ENCODE measurements around the gene SLC6A3. TPM values are rescaled to one million over a fixed set of nuclear protein-coding genes. Genes with fewer than 3 reads are reported as not detected.
"Not testable (repeated sequence)": the region's sequence is repeated elsewhere in the genome, so short reads cannot be mapped to it uniquely, and the experiment has no call there.

The SLC6A3 gene
- total RNA-seq, 4 donors from 2014 or later: 0.16 TPM; not detected in 3

GRCh38 chr5:1375871-1376810 is 69.1 kb downstream of the SLC6A3 start:
- 71% methylated on average over 23 of the region's 23 CpGs for WGBS
- peaks cover 22% of the 10 kb centered on the region for H3K27me3 ChIP-seq
- H3K27ac ChIP-seq: no peak overlapping the region
- H3K4me1 ChIP-seq: peaks cover 10% of the 10 kb centered on the region
- no peaks in the 10 kb centered on the region for H3K36me3 ChIP-seq
- TF ChIP-seq POLR2A (IDR thresholded peaks at IDR 0.05): no peak
- TF ChIP-seq EP300 (IDR thresholded peaks at IDR 0.05): no peak
- no peak for TF ChIP-seq CTCF (IDR thresholded peaks at IDR 0.05)
- no peak for TF ChIP-seq POLR2AphosphoS5 (IDR thresholded peaks at IDR 0.05)
- no peaks in the 10 kb centered on the region for H3K9me3 ChIP-seq
- DNase-seq (ENCODE audit: low spot score in 2 of 2): peak in 1 of 2 donors; percentile 38
- H3K4me3 ChIP-seq: no peak overlapping the region

- H3K27ac ChIP-seq: no peak overlapping the region
- no peak for TF ChIP-seq EP300 (IDR thresholded peaks at IDR 0.05)
- no peak for TF ChIP-seq POLR2A (IDR thresholded peaks at IDR 0.05)
- no peak for DNase-seq (ENCODE audit: low spot score in 2 of 2)
- H3K9me3 ChIP-seq: no peaks in the 10 kb centered on the region
- H3K36me3 ChIP-seq: no peaks in the 10 kb centered on the region
- peaks cover 13% of the 10 kb centered on the region for H3K27me3 ChIP-seq
- WGBS: 38% methylated on average over 5 of the region's 6 CpGs
- H3K4me1 ChIP-seq: no peaks in the 10 kb centered on the region
- H3K4me3 ChIP-seq: no peak overlapping the region
Measured at GRCh38 chr5:1374679-1375055, 70.6 kb downstream of the SLC6A3 start.

GRCh38 chr5:1374030-1374678 is 71.1 kb downstream of the SLC6A3 start:
- Histone ChIP-seq H3K36me3 (no peaks in the 10 kb centered on the region), H3K27ac (no peak overlapping the region), H3K9me3 (no peaks in the 10 kb centered on the region), H3K4me3 (no peak overlapping the region), H3K4me1 (no peaks in the 10 kb centered on the region), H3K27me3 (peaks cover 11% of the 10 kb centered on the region)
- TF ChIP-seq POLR2AphosphoS5 (IDR thresholded peaks at IDR 0.05): no peak
- TF ChIP-seq CTCF (IDR thresholded peaks at IDR 0.05): no peak
- no peak for TF ChIP-seq EP300 (IDR thresholded peaks at IDR 0.05)
- TF ChIP-seq POLR2A (IDR thresholded peaks at IDR 0.05): no peak
- DNase-seq (ENCODE audit: low spot score in 2 of 2): no peak
- whole genome bisulfite sequencing: 71% methylated on average over 9 of the region's 9 CpGs

GRCh38 chr5:1371972-1372342 is 73.3 kb downstream of the SLC6A3 start:
- H3K9me3 ChIP-seq; H3K4me1 ChIP-seq; H3K4me3 ChIP-seq; H3K36me3 ChIP-seq; H3K27ac ChIP-seq; DNase-seq (ENCODE audit: low spot score in 2 of 2): not testable (repeated sequence)
- peaks cover 16% of the 10 kb centered on the region for H3K27me3 ChIP-seq
- 93% methylated on average over 4 of the region's 4 CpGs for WGBS

- H3K4me1 ChIP-seq: no peaks in the 10 kb centered on the region
- DNase-seq (ENCODE audit: low spot score in 2 of 2): no peak
- WGBS: 74% methylated on average over 11 of the region's 13 CpGs
Measured at GRCh38 chr5:1371218-1371971, 73.8 kb downstream of the SLC6A3 start.

More at GRCh38 chr5:1371218-1371971, 73.8 kb downstream of the SLC6A3 start:
- H3K27ac ChIP-seq: no peak overlapping the region
- no peaks in the 10 kb centered on the region for H3K9me3 ChIP-seq
- H3K4me3 ChIP-seq: no peak overlapping the region
- TF ChIP-seq CTCF (IDR thresholded peaks at IDR 0.05): no peak
- TF ChIP-seq POLR2A (IDR thresholded peaks at IDR 0.05): no peak
- no peak for TF ChIP-seq POLR2AphosphoS5 (IDR thresholded peaks at IDR 0.05)
- no peak for TF ChIP-seq EP300 (IDR thresholded peaks at IDR 0.05)
- no peaks in the 10 kb centered on the region for H3K36me3 ChIP-seq
- H3K27me3 ChIP-seq: peaks cover 16% of the 10 kb centered on the region

Data from suprapubic skin (tissue), 4 donors.